ENCODE results near the gene TNRC6B.
A peak's percentile ranks its signal among the peaks of the same experiment; 100 is the strongest.

TNRC6B gene

GRCh38 chr22:40211476-40212054 is 33.8 kb downstream of the TNRC6B start (continued):
- TF ChIP-seq ZNF837 (tag by site-specific recombination; IDR thresholded peaks at IDR 0.05), result no peak
- no peak for TF ChIP-seq ZBTB21 (tag by site-specific recombination; IDR thresholded peaks at IDR 0.05)
- TF ChIP-seq SP7 (tag by site-specific recombination; IDR thresholded peaks at IDR 0.05), result no peak
- TF ChIP-seq SP2 (tag by site-specific recombination; IDR thresholded peaks at IDR 0.05), result no peak
- TF ChIP-seq, protein P1, sequence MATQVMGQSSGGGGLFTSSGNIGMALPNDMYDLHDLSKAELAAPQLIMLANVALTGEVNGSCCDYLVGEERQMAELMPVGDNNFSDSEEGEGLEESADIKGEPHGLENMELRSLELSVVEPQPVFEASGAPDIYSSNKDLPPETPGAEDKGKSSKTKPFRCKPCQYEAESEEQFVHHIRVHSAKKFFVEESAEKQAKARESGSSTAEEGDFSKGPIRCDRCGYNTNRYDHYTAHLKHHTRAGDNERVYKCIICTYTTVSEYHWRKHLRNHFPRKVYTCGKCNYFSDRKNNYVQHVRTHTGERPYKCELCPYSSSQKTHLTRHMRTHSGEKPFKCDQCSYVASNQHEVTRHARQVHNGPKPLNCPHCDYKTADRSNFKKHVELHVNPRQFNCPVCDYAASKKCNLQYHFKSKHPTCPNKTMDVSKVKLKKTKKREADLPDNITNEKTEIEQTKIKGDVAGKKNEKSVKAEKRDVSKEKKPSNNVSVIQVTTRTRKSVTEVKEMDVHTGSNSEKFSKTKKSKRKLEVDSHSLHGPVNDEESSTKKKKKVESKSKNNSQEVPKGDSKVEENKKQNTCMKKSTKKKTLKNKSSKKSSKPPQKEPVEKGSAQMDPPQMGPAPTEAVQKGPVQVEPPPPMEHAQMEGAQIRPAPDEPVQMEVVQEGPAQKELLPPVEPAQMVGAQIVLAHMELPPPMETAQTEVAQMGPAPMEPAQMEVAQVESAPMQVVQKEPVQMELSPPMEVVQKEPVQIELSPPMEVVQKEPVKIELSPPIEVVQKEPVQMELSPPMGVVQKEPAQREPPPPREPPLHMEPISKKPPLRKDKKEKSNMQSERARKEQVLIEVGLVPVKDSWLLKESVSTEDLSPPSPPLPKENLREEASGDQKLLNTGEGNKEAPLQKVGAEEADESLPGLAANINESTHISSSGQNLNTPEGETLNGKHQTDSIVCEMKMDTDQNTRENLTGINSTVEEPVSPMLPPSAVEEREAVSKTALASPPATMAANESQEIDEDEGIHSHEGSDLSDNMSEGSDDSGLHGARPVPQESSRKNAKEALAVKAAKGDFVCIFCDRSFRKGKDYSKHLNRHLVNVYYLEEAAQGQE (tag by site-specific recombination; IDR thresholded peaks at IDR 0.05), result no peak
- no peak for TF ChIP-seq ZFP41 (tag by site-specific recombination; IDR thresholded peaks at IDR 0.05; ENCODE audit: borderline replicate concordance)

- Histone ChIP-seq H3K4me1 (ENCODE audit: control insufficient read depth, insufficient read depth, low read length) (peaks cover 8% of the 10 kb centered on the region; the same call in 1 of the 2 replicates), H3K36me3 (ENCODE audit: control insufficient read depth in 2 of 2, insufficient read depth in 1 of 2, low read length in 2 of 2) (no peaks in the 10 kb centered on the region), H3K27ac (ENCODE audit: extremely low read depth, low read depth, low read length) (no peak overlapping the region), H3K4me3 (ENCODE audit: low read depth, low read length) (no peak overlapping the region), H3K9me3 (ENCODE audit: control insufficient read depth, insufficient read depth, low read depth, low read length) (no peaks in the 10 kb centered on the region)
- CTCF ChIA-PET, result no interaction called here
- TF ChIP-seq ZXDB (tag by site-specific recombination; IDR thresholded peaks at IDR 0.05) (no peak), ZNF701 (tag by site-specific recombination; IDR thresholded peaks at IDR 0.05) (no peak)
- TF ChIP-seq, protein P2, sequence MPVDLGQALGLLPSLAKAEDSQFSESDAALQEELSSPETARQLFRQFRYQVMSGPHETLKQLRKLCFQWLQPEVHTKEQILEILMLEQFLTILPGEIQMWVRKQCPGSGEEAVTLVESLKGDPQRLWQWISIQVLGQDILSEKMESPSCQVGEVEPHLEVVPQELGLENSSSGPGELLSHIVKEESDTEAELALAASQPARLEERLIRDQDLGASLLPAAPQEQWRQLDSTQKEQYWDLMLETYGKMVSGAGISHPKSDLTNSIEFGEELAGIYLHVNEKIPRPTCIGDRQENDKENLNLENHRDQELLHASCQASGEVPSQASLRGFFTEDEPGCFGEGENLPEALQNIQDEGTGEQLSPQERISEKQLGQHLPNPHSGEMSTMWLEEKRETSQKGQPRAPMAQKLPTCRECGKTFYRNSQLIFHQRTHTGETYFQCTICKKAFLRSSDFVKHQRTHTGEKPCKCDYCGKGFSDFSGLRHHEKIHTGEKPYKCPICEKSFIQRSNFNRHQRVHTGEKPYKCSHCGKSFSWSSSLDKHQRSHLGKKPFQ (tag by site-specific recombination; IDR thresholded peaks at IDR 0.05), result no peak
- POLR2A ChIA-PET, result no interaction called here
Observed at GRCh38 chr22:40212121-40212520, 34.4 kb downstream of the TNRC6B start.

- TF ChIP-seq ZNF529 (tag by site-specific recombination; IDR thresholded peaks at IDR 0.05; ENCODE audit: insufficient replicate concordance) (no peak), ZIC2 (tag by site-specific recombination; IDR thresholded peaks at IDR 0.05) (peak; percentile 34; the same call in 1 of the 2 replicates)
- H3K4me1 ChIP-seq (ENCODE audit: control insufficient read depth, insufficient read depth, low read length), result peaks cover 8% of the 10 kb centered on the region; the same call in 1 of the 2 replicates
- ChIA-PET CTCF (no interaction called here), POLR2A (no interaction called here)
- no peak overlapping the region for H3K27ac ChIP-seq (ENCODE audit: extremely low read depth, low read depth, low read length)
- H3K4me3 ChIP-seq (ENCODE audit: low read depth, low read length), result no peak overlapping the region
- H3K9me3 ChIP-seq (ENCODE audit: control insufficient read depth, insufficient read depth, low read depth, low read length), result no peaks in the 10 kb centered on the region
- no peaks in the 10 kb centered on the region; a peak in 1 of 3 replicates for H3K36me3 ChIP-seq (ENCODE audit: control insufficient read depth in 2 of 2, insufficient read depth in 1 of 2, low read length in 2 of 2)
Observed at GRCh38 chr22:40213478-40213877, 35.8 kb downstream of the TNRC6B start.

DNA sequence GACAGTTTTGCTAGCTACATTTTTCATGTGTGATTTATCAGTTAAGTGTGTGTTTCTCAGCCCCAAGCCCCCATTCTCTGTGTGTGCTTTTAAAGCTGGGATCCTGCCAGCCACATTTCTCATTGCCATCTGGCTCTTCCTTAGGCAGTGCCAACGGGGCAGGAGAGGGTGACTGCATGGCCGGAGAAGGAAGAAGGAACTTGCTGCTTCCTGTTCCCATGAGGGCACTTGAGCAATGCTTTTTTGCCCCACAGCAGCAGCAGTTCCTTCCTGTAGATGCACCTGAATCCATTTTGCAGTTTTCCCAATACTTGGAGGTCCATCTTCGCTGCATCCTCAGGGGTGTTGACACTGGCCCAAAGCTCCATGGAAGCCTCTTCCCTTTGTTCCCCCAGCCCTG is 37.5 kb downstream of the TNRC6B start:
- H3K4me3 ChIP-seq (ENCODE audit: low read depth, low read length), result no peak overlapping the region
- ChIA-PET POLR2A (interaction anchor here (0.6 kb wide), 1 partner anchor 38 kb away, joined by 3 read pairs; the partner anchor contains the start of gene TNRC6B), CTCF (interaction anchor here (0.5 to 1.3 kb wide), 2 partner anchors 22 to 1266 kb away, joined by 3 to 4 read pairs; no protein-coding TSS in a partner anchor)
- H3K4me1 ChIP-seq (ENCODE audit: control insufficient read depth, insufficient read depth, low read length), result peaks cover 14% of the 10 kb centered on the region
- H3K36me3 ChIP-seq (ENCODE audit: control insufficient read depth in 2 of 2, insufficient read depth in 1 of 2, low read length in 2 of 2), result no peaks in the 10 kb centered on the region; a peak in 1 of 3 replicates
- no peaks in the 10 kb centered on the region for H3K9me3 ChIP-seq (ENCODE audit: control insufficient read depth, insufficient read depth, low read depth, low read length)
- no peak overlapping the region for H3K27ac ChIP-seq (ENCODE audit: extremely low read depth, low read depth, low read length)
- TF ChIP-seq GLI2 (tag by site-specific recombination; IDR thresholded peaks at IDR 0.05; ENCODE audit: borderline replicate concordance, low read depth) (no peak), ZBTB6 (tag by site-specific recombination; IDR thresholded peaks at IDR 0.05) (no peak), TRIM28 (IDR thresholded peaks at IDR 0.05; ENCODE audit: borderline replicate concordance, low read length) (no peak), ZNF626 (tag by site-specific recombination; IDR thresholded peaks at IDR 0.05) (no peak), SP2 (tag by site-specific recombination; IDR thresholded peaks at IDR 0.05) (no peak), ZNF274 (IDR thresholded peaks at IDR 0.05; ENCODE audit: low read length) (no peak), ZNF274 (tag by site-specific recombination; IDR thresholded peaks at IDR 0.05; ENCODE audit: borderline replicate concordance) (no peak), ZNF24 (tag by site-specific recombination; IDR thresholded peaks at IDR 0.05) (no peak), ZNF211 (tag by site-specific recombination; IDR thresholded peaks at IDR 0.05; ENCODE audit: low read depth) (no peak), MYNN (tag by site-specific recombination; IDR thresholded peaks at IDR 0.05; ENCODE audit: borderline replicate concordance) (no peak), ZNF544 (tag by site-specific recombination; IDR thresholded peaks at IDR 0.05) (no peak), CTCF (tag by site-specific recombination; IDR thresholded peaks at IDR 0.05) (no peak), ZFP69B (tag by site-specific recombination; IDR thresholded peaks at IDR 0.05) (no peak)
